Fibroblast of skin of left biceps (primary cell): ENCODE measurements around the gene PON2.
"Not testable (repeated sequence)": the region's sequence is repeated elsewhere in the genome, so short reads cannot be mapped to it uniquely, and the experiment has no call there.

Experiments used
- DNase-seq, 2 experiments: peaks; one replicate each; pipeline ENCODE4 v3.0.0-alpha.2; 2013; ENCODE audit warnings: low read depth in 2 of 2

Gene PON2

GRCh38 chr7:95405208-95405607 lies 29.6 kb downstream of the PON2 start:
- no peak for DNase-seq

DNA sequence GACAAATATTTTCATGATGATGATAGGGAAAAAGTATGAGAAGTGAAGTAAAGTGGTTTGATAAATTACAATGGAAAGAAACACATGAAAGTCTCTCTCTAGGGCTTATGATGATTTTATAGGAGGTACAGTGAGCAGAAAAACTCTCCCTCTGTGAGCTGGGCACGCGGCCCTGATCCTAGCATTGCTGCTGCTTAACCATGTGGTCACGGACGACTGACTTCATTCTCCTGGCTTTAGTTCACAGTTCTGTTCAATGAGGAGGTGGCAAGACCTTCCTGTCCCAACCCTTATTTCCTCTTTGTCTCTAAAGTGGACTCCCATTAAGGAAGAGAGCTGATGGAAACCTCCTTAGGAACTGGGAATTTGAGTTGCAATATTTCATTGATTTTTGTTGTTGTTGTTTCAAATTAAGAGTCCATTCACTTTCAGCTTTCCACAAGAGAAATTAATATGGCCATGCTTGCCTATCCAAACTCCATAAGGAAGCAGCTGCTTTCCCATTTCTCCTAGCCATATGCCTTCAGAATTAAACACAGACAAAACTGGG lies 30.4 kb downstream of the PON2 start:
- DNase-seq: no peak

GRCh38 chr7:95398155-95398940 lies 36.5 kb downstream of the PON2 start:
- DNase-seq: no peak

DNA sequence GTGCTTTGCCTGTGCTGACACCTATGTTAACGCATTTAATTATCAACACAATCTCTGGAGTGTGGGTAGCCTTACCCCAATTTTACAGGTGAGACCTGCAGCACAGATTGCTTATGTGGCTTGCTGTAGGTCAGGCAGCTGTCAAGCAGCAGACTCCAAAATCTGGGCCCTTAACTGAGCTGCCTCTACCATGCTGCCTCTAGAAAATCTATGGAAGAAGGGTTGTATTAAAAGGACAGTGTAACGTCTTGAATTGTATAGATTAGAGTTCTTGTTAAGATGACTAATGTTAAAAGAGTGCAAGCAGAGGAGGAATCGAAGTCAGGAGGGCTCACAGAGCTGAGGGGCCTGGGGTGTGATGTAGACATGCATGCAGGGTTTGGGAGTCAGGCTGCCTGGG lies 37.4 kb downstream of the PON2 start:
- DNase-seq: no peak

DNA sequence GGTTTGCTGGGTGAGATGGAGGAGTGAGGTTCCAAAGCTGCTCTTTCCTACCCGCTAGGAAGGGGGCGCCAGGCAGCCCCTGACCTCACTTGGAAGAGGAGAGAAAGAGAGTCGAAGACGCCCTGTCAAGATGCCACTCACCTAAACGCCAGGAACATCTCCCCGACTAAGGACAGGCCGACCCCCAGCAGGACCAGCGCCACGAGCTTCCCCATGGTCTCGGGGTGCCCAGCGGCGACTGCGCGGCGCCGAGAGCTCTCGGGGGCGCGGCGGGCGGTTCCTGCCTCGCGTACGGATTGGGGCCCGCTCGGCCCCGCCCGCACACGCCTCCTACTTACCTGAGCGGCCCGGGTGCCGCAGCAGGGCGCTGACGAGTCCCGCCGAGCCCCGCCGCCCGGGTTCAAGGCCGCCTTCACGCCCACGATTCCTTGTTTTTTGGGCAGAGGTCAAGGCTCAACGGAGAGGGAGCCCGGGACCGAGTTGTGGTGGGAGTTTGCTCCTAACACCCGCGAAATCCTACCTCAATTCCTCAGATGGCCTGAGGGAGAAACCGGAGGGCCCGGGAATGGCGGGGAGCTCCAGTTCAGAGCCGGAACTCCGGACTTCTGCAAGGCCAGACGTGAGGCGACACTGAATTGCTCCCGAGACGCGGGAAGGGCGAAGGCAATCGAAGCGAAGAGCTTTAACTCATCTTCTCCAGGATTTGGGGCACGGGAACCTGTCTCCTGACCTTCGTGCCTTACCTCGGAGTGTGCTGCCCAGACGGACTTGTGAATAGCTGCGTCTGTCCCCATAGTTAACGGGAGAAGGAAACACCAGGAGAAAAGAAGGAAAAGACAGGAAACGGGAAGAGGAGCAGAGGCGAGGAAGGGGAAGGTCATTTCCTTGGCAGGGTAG lies 38.4 kb downstream of the PON2 start, which contains the start of gene PON3:
Gene PON3, minus strand, starts transcription at position 240 of the 897 bp plus-strand sequence. Its CDS starts 25 bp downstream, at position 215.
- DNase-seq: no peak

GRCh38 chr7:95395755-95396135 lies 39.1 kb downstream of the PON2 start:
- no peak for DNase-seq

DNA sequence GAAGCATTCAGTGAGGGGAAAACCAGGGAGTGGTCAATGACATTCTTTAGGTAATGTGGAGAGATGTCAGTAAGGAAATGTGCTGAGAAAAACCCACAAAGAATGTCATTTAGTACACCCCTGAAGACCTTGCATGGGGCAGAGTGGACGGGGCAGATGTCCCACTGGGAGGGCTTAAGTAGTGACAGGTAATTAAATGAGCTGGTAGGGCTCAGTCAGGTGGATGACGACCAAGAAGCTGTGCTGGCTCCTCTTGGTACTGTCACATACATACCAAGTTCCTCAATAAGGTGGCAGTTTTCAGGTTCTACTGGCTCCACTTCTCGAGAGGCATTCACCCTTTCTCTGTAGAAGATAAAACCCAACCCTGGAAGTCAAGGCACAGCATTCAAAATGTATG lies 40.5 kb downstream of the PON2 start:
- no peak for DNase-seq

- DNase-seq: no peak
These were observed 43.1 kb downstream of the PON2 start for GRCh38 chr7:95391761-95392160.

- DNase-seq: no peak
These were observed 45.3 kb downstream of the PON2 start for GRCh38 chr7:95389516-95389915.

- DNase-seq: not testable (repeated sequence)
These were observed 55.4 kb downstream of the PON2 start for GRCh38 chr7:95379457-95379856.

DNA sequence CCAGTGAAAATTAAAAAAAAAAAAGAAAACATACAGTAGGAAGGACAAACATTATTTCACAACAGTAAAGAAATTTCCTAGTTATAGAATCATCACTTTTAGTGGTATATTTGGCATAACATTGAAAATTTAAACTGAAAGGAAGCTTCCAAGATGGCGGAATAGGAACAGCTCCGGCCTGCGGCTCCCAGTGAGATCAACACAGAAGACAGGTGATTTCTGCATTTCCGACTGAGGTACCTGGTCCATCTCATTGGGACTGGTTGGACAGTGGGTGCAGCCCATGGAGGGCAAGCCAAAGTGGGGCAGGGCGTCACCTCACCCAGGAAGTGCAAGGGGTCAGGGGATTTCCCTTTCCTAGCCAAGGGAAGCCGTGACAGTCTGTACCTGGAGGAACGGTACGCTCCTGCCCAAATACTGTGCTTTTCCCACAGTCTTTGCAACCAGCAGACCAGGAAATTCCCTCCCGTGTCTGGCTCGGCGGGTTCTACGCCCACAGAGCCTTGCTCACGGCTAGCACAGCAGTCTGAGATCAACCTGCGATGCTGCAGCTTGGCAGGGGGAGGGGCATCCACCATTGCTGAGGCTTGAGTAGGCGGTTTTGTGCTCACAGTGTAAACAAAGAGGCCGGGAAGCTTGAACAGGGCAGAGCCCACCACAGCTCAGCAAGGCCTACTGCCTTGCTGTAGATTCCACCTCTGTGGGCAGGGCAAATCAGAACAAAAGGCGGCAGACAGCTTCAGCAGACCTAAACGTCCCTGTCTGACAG lies 58.0 kb downstream of the PON2 start:
- DNase-seq: no peak

GRCh38 chr7:95375591-95376257 lies 59.1 kb downstream of the PON2 start:
- no peak for DNase-seq

DNA sequence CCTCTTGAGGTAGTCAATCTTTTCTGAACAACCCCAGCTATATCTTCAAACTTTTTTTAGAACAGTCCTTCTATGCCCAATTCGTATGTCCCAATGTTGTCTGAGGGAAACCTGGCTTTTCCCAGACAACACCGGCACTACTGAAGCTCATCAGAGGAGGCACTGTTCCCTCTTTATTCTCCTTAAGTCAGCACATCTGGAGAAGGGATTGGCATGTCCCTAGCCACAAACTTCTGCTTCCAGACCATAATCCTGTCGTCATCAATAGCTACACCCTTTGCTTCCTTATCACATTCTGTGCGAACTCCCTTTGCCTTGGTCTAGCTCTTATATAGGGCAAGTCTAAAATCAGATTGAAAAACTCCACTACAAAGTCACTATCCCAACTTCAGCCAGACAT lies 61.5 kb downstream of the PON2 start:
- DNase-seq: no peak

DNA sequence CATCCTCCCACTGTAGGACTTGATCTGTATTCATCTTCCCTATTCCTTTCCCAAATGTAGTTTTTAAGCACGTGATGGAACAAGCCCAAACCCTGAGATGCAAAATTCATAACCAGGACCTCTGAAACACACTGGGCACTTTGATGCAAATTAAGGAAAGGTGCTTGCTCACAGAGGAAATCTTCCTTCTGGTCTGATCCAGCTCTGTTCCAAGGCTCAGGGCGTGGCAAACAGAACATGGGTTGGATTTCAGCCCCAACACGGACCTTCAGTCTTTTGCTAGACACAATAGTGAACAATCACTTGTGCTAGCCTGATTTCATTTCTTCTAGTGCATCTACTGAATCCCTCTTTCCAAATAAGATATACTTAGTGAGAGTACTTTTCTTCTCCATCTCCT lies 66.6 kb downstream of the PON2 start:
- no peak for DNase-seq

DNA sequence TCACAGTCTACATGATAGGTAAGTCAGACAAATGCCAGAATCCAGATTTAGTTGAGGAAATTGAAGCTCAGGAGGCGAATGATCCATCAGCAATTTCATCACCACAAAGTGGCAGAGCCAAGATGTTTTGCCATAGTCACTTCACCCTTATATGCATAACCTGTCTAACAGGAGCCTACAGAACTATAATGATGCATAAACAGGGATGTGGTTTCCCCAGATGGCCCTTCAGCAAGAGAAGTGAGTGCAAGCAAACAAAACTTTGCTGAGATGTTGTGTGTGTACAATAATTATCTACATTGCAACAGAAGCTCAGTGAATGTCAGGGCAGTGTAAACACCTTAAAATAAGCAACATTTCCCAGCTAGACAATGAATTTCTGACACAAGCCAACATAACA lies 67.2 kb downstream of the PON2 start:
- DNase-seq: no peak

- no peak for DNase-seq
These were observed 69.7 kb downstream of the PON2 start for GRCh38 chr7:95365151-95365550.

GRCh38 chr7:95357623-95358022 lies 77.2 kb downstream of the PON2 start:
- DNase-seq: no peak
